HG03159 (cell line): ENCODE measurements around the gene KMT2D.

Source experiments
- ATAC-seq: cut with Tn5 transposase; IDR thresholded peaks from one replicate; pipeline ENCODE4 v1.9.1; 2021; ENCODE audit warnings: mild to moderate bottlenecking, moderate library complexity; ENCODE audit not compliant: unreplicated experiment

KMT2D gene, protein sequence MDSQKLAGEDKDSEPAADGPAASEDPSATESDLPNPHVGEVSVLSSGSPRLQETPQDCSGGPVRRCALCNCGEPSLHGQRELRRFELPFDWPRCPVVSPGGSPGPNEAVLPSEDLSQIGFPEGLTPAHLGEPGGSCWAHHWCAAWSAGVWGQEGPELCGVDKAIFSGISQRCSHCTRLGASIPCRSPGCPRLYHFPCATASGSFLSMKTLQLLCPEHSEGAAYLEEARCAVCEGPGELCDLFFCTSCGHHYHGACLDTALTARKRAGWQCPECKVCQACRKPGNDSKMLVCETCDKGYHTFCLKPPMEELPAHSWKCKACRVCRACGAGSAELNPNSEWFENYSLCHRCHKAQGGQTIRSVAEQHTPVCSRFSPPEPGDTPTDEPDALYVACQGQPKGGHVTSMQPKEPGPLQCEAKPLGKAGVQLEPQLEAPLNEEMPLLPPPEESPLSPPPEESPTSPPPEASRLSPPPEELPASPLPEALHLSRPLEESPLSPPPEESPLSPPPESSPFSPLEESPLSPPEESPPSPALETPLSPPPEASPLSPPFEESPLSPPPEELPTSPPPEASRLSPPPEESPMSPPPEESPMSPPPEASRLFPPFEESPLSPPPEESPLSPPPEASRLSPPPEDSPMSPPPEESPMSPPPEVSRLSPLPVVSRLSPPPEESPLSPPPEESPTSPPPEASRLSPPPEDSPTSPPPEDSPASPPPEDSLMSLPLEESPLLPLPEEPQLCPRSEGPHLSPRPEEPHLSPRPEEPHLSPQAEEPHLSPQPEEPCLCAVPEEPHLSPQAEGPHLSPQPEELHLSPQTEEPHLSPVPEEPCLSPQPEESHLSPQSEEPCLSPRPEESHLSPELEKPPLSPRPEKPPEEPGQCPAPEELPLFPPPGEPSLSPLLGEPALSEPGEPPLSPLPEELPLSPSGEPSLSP (N-terminal part only)

DNA sequence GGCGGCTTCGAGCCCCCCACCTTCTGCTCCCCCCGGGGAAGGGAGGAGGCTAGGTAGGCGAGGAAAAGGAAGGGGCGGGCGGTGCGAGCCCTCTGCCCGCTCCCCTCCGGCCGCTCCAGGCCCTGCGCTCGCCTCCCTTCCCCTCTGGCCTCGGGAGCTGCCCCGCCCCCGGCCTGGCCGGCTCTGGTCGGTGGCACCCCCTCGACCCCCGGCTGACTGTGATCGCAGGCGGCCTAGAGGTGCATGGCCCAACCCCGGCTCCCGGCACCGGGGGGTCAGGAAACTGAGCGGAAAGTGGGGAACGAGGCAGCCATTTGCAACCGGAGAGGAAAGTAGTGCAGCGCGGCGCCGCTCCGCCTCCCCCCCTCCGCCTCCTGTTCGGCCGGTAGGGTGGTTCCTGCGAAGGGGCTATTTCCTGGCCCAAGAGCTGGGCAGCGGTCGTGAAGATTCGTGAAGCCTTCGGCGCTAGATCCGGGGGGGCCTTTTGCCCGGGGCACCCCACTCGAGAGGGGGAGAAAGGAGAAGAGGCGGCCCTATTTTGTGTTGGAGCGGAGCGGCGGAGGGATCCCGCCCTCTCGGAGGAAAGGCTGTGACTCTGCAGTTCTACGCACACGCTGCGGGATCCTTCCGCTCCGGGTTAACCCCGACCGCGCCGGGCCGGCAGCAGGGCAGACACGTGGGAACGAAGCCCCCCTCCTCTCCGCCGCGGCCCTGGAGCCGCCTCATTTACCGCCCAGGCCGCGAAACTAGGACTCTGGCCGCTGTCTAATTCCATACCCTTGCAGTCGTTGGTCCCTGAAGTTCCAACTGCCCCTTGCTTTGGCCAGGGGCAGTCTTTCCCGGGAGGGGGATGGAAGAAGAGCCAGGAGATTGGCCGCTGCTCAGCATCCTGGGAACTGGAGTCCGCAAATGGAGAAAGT is at the start of gene KMT2D:
KMT2D (minus strand) TSS at position 558 of the 920 bp plus-strand sequence. CDS start 5,470 bp downstream, outside the sequence.
- ATAC-seq = peak; percentile 52

DNA sequence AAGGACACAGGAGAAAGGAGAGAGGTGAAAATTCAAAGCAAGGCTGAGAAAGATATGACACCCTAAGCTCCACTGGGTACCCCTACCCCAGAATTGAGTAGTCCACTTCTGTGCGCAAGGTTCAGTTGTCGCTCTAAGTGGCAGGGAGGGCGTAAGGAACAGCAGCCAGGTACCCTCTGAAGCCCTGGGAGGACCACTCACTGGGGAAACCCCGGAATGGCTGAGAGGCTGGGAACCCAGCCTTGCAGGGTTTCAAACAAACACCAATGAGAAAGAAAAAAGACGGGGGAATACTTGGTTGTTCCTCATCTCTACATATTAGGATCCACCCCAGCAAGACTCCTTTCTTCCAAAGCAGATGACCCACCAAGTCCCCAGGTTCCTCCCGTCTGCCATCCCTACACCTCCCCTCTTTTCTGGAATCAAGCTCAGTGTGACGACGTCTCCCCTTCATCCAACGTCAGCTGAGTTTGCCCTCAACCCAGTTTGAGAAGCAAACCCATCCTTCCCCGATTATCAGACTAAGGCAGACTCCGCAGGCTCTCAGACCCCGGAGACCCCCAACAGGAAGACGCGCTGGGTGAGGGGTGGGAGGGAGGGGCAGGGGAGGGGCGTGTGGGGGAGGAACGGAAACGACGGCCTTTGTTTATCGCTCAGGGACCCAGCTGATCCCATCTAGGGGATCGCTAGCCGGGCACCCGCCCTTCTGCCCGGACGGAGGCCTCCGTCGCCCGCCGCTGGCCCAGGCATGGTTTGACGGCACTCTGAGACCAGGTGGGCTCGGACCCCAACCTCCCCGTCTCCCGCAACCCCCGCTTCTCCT is 49.3 kb upstream of the KMT2D start:
- ATAC-seq = no peak

DNA sequence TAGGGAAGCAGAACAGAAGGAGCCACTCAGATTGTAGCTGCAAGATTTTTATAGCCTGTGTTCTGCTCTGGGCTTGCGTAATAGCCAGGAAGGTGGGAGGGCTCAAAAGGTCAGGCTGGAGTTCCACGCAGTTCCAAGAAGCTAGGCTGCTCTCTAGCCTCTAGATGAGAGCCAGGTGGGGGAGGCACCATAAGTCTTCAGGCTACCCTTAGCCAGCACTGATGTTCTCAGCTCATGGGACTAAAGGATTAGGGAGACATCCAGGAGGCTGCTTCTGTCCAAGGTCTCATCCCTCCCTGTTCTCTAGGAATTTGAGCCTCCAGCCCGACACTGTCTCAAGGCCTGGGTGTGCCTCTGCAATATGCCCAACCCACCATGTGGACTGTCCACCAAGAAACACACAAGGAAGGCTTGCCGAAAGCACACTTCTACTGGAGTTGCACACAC is 48.4 kb upstream of the KMT2D start:
- no peak for ATAC-seq

DNA sequence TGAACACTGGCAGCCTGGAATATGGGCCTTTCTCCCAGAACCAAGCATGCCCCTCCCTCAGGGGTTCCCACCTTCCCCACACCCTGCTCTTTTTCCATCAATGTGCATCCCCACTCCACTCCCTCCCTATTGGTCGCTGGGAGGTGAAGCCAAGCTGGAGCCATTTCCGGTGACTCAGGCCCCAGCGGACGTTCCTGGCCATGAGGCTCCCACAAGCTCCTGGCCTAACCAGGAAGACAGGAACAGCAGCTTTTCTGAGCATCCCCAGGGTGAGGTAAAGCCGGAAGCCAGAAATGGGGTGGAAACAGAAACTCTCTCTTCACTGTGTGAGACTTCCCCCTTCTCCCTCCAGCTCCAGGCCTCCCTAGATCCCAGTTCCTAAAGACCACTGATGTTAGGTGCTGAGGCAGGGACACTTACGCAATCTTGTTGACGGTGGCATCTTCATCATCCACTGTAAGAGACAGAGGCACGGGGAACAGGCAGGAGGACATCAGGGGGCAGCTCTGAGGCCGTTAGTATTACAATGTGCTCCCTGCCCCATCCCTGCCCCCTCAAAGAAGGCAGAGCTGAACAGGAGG is 45.0 kb upstream of the KMT2D start:
- ATAC-seq = no peak

DNA sequence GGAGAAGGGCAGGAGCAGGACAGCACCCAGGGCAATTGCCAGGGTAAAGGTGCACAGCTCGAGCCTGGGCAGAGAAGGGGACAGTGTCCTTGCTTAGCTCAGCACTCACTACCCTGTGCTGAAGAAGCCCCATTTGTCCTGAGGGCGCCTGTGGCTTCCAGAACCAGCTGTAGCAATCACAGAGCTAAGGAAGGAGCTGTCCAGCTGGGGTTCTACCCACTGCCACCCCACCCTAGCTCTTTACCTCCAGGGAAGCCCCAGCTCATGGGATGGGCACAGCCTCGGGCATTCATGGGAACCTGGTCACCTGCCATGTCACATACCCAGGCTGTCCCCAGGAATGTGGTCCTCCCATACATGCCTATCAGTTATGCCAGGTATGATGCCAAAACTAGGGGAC is 44.2 kb upstream of the KMT2D start:
- ATAC-seq = no peak

DNA sequence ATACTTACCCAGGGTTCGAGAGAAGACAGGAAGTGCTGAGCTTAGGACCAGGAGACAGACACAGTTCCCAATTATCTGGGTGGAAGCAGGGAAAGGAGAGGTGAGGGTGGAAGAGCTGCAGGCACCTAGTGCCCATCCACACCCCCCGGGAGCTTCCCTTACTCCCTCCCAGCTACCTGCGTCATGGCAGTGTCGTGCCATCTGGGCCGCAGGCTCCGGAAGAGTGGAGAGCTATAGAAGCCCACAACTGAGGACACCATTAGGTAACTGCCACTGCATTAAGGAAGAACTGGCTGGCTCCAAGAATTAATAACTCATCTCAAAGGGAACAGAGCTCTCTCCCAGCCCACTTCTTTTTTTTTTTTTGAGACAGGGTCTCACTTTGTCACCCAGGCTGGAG is 39.8 kb upstream of the KMT2D start:
- ATAC-seq = no peak

DNA sequence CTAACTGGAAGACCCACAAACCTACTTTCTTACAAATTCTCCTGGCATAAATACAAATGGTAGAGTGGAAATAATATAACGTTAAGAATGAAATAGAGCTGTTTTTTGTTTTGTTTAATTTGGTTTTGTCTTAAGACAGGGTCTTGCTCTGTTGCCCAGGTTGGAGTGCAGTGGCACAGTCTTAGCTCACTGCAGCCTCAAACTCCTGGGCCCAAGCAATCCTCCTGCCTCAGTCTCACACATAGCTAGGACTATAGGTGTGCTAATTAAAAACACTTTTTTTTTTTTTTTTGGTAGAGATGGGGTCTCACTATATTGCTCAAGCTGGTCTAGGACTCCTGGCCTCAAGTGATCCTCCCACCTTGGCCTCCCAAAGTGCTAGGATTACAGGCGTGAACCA is 38.1 kb upstream of the KMT2D start:
- ATAC-seq = no peak

DNA sequence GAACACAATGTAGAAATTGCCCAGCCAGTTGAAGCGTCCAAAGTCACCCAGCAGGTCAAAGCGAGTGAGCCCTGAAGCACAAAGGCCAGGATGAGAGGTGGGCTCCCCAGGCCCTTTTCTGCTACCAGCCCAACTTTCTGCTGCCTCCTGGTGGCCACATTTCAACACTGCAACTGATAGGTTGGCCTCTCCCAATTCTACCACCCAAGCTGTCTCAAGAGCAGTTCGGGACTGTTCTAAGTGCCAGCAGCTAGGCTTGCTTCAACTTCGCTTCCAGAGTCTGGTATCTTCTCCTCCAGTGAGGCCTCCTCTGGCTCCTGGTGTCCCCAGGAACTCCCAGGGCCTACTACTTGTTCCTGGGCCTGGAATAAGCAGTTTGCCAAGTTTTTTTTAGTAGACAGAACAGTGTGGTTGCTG is 37.4 kb upstream of the KMT2D start:
- no peak for ATAC-seq

DNA sequence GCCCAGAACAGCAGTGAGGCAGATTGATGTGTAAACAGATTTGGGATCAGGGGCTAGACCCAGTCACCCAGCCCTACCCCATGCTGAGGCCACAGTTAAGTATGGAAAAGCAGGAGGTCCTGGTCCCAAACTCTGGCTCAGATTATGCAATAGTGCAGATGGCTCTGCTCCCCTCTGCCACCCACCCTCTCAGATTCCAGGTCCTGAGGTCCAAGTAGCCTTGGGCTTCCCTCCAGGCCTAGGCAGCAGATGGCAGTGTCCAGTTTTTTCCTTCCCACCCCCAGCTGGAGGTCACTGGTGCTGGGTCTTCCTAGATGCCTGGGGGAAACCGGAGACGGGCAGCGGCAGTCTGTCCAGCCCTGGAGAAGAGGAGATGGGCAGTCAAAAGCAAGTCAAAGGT is 36.8 kb upstream of the KMT2D start:
- no peak for ATAC-seq

DNA sequence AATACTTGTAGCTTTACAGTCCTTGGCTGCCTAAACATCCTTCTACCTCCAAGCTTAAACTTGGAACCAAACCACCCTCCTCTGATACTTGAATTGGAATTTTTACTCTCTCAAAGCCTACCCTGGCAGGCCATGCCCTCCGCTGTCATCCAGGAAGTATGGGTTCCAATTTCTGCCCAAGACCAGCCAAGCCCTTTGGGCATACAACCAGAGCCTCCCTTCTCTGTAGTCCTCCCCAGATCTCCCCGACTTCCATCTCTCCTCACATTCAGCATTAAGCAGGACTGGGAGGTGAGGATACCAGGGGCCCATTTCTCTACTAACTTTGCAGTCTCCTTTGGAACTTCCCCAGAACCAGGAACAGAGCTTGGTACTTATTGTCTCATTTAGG is 34.4 kb upstream of the KMT2D start:
- ATAC-seq = no peak

DNA sequence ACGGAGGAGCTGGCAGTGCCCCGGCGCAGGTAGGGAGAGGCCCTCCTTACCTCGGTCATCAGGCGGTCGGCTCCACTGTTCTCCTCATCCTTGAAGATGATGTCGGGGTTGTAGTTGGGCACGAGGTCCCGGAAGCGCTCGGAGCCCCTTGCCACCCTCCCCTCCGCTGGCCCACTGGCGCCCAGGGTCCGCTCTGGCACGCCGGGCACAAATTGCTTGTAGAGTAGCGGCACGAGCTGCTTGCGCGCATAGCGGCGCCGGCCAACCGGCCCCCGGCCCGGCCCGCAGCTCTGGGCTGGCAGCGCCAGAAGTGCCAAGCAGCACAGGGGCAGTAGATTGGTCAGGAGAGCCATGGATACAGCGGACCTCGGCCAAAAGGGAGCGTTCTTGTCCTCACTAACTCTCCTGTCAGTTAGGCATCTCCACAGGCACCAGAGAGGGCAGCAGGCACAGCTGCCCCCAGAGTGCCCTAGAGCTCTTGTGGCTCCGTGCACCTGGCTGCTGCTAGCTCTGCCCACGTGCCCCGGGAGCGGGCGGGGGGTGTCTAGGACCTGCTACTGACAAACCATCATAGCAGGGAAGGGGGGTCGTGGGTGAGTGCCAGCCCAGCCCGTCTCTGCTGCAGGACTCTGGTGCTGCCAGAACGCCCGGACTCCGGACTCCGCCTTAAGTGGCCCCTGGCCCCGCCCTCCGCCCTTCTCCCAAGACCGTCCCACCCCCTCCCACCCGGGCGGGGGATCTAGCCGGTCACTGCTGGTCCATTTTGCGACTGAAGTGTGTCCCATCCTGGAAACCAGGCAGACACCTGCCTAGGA is 33.8 kb upstream of the KMT2D start, which contains the start of gene DHH:
DHH (minus strand) TSS at position 642 of the 815 bp plus-strand sequence; CDS start at position 353, 289 bp downstream.
- ATAC-seq = no peak

DNA sequence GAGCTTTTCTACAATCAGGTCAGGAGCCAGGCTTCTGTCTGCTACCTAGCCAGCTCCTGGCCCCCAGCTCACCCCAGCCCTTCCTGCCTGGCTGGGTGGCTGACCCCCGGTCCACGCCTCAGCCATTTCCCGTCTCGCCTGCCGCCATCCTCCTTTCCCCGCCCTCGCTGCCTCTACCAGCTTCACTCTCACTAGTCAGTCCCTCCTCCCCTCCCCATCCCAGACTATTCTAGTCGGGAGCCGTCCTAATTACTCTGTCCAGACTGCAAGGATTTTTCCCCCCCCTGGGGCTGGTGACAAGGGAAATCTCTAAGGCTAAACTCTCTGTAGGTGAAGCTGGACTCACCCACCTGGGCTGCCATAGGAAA is 33.2 kb upstream of the KMT2D start:
- ATAC-seq = no peak

DNA sequence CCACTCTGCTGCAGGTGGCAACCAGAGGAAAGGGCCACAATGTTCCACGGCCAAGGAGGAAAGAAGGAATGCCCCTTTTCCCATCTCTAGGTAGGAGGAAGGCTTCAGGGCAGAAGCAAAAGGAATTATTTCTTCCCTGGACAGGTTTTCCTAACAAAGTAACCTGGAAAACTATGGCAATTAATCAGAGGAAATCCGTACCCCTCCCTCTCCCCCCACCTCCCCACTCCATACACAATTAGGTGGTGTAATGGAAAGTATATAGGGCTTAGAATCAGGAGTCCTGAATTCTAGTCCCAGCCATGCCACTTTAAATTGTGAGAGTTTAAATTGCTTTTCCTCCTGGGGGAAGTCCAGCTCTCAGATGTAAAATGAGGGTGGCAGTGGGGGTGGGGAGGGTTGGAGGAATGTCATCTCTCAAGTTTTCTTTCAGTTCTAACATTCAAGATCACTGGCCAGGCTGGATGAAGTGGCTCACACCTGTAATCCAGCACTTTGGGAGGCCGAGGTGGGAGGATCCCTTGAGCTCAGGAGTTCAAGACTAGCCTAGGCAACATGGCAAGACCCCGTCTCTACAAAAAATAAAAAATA is 32.3 kb upstream of the KMT2D start:
- ATAC-seq = no peak

DNA sequence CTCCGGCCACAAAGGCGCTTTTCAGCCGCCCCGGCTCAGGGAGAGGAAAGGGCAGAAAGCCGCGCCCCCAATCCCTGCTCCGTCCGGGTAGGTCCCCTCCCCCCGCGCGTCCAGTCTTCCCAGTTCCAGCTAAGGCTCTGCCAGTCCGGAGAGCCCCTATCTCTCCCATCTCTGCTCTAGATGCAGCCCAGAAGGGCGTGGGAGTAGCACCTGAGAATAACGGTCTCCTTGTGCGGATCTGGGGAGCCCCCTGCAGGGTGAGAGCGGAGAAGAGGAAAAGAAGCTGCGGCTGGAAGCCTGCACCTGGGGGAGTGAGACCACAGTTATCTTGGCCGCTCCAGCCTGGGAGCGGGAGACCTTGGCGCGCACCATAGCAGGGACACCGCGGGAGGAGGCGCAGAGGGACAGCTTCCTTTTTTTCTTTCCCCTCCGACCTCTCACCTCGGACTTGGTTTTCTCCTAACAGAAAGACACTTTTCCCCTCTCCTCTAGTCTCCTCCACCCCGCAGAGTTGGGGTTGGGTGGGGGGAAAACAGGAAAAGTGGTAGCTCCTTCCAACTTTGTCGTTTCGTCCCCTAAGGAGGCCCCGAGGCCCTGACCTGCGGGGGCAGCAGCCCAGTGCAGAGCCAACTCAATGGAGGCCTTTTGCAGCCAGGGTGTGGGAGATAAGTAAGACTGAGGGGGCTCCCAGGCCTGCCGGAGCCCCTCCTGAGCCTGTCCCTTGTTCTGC is 31.7 kb upstream of the KMT2D start:
- ATAC-seq = no peak

DNA sequence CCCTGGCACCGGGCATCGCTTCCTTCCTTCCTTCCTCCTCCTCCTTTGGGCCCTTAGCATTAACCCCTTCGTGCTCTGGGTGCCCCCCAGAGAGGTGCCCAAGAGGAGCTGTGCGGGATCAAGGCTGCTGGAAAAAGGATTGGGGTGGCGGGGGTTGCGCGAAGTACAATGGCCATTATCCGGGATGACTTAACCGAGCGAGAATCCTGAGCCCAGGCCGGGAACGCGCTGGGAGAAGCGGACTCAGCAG is 31.2 kb upstream of the KMT2D start:
- no peak for ATAC-seq

DNA sequence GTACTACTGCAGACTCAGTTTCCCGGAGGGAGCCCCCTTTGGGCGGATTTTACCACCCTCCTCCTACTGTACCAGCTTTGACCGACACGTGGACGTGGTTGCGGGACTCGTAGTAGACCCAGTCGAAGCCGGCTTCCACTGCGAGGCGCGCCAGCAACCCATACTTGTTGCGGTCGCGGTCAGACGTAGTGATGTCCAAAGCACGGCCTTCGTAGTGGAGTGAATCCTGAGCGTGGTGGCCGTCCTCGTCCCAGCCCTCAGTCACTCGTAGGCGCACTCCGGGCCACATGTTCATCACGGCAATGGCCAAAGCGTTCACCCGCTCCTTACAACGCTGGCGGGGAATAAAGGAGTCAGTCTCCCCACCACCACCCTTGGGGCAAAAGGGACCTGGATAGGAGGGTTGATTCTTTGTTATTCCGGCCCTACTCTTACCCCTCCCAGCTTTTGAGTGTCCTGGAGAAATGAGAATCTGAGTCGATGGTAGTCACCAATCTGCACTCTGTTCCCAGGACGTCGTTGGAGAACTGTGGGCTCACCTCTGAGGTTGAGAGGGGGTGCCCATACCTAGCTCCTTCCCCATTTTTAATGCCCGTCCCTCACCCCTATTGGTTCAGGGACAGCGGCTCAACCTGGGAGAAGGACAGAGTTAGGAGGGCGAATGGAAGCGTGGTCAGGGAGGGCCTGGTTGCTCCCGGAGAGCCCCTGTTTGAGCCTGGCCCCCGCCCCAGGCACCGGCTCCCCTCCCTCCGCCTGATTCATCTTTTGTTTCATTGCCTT is 30.7 kb upstream of the KMT2D start:
- no peak for ATAC-seq
